ENCODE measurements around the gene SH2D3A.

DNA sequence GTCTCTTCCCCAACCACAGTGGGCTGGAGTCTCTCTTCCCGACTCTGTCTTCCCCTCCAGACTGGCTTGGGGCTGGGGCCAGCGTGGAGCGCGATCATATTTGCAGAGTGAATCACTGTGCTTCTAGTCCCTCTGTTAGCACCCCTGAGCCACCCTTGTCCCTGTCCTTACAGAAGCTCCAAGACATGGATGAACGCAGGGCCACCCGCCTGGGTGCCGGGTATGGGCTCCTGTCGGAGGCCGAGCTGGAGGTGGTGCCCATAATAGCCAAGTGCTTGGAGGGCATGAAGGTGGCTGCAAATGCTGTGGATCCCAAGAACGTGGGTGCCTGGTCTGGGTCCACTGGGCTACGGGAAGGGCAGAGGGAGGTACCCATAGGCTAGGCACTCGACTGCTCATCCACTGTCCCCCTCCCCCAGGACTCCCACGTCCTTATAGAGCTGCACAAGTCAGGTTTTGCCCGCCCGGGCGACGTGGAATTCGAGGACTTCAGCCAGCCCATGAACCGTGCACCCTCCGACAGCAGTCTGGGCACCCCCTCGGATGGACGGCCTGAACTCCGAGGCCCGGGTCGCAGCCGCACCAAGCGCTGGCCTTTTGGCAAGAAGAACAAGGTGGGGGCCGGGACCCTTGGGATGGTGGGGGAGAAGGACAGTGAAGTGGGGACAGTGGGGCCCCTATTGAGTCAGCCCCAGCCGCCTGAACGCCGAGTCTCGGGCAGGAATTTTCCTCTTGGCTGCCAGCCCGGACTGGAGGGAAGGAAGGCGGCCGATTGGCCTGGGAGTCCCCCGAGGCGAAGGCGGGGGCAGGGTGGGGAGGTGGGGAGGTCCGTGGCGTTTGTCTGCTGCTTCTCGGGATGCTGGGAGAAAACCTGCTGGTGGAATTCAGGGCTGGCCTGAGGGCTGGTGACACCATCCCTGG lies 22.6 kb downstream of the SH2D3A start:
- TF ChIP-seq EZH2 (IDR thresholded peaks at IDR 0.05; ENCODE audit: low read length), result no peak
- TF ChIP-seq, protein P1, sequence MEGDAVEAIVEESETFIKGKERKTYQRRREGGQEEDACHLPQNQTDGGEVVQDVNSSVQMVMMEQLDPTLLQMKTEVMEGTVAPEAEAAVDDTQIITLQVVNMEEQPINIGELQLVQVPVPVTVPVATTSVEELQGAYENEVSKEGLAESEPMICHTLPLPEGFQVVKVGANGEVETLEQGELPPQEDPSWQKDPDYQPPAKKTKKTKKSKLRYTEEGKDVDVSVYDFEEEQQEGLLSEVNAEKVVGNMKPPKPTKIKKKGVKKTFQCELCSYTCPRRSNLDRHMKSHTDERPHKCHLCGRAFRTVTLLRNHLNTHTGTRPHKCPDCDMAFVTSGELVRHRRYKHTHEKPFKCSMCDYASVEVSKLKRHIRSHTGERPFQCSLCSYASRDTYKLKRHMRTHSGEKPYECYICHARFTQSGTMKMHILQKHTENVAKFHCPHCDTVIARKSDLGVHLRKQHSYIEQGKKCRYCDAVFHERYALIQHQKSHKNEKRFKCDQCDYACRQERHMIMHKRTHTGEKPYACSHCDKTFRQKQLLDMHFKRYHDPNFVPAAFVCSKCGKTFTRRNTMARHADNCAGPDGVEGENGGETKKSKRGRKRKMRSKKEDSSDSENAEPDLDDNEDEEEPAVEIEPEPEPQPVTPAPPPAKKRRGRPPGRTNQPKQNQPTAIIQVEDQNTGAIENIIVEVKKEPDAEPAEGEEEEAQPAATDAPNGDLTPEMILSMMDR (optimal IDR thresholded peaks at IDR 0.05 in 1 of 3, IDR thresholded peaks at IDR 0.05 in 1 of 3, conservative IDR thresholded peaks at IDR 0.05 in 1 of 3; ENCODE audit: extremely low read depth in 1 of 3, insufficient read depth in 2 of 3, low read length in 3 of 3), result no peak
